Measurements from ENCODE around the gene TMEFF1. TPM values are rescaled to one million over a fixed set of nuclear protein-coding genes. Genes with fewer than 3 reads are reported as not detected.

The TMEFF1 gene
- total and polyA plus RNA-seq, 8 donors = 0.09 to 0.32 (median 0.22) TPM; not detected in 4

GRCh38 chr9:100623969-100624368 is 151.0 kb downstream of the TMEFF1 start:
- no peak for ATAC-seq
- no peak for FAIRE-seq
- Histone ChIP-seq H3K36me3 (no peaks in the 10 kb centered on the region), H3K27ac (no peak overlapping the region), H3K9me3 (no peaks in the 10 kb centered on the region), H3K27me3 (peaks cover 0 to under 1% (median 0%) of the 10 kb centered on the region in 4 donors), H3K4me3 (no peak overlapping the region), H3K4me1 (no peaks in the 10 kb centered on the region)
- no peak for DNase-seq
- TF ChIP-seq CTCF (IDR thresholded peaks at IDR 0.05) = no peak
- WGBS, 2 donors = 77 to 81% methylated on average over 1 of the region's 1 CpG
- intact Hi-C loops (cut with DNase I) = no loop called here

GRCh38 chr9:100626949-100627348 is 154.0 kb downstream of the TMEFF1 start:
- DNase-seq (no peak), ATAC-seq (no peak), FAIRE-seq (no peak)
- Histone ChIP-seq H3K9me3 (no peaks in the 10 kb centered on the region), H3K4me3 (no peak overlapping the region), H3K4me1 (no peaks in the 10 kb centered on the region), H3K27me3 (no peaks in the 10 kb centered on the region), H3K27ac (no peak overlapping the region), H3K36me3 (no peaks in the 10 kb centered on the region)
- no peak for TF ChIP-seq CTCF (IDR thresholded peaks at IDR 0.05)
- 89 to 98% methylated on average over 1 of the region's 1 CpG for WGBS, 2 donors
- intact Hi-C loops (cut with DNase I) = no loop called here

Other genes starting within 250 kb of the TMEFF1 start
- gene TEX10, start 120.2 kb upstream of the TMEFF1 start, total RNA-seq = 1 to 10 TPM; 4.2 to 6.7 (median 5.4) TPM
- gene TEX10, start 120.2 kb upstream of the TMEFF1 start, polyA plus RNA-seq = 1 to 10 TPM; 3.1 to 6.4 TPM
- 10 to 100 TPM in 2 of 6 donors, 1 to 10 TPM in 4; 6.0 to 15.0 (median 8.0) TPM for gene MSANTD3, start 46.0 kb upstream of the TMEFF1 start, total RNA-seq
- 1 to 10 TPM; 7.5 to 8.9 TPM for gene MSANTD3, start 46.0 kb upstream of the TMEFF1 start, polyA plus RNA-seq
- gene CAVIN4, start 104.9 kb downstream of the TMEFF1 start, total RNA-seq = under 1 TPM in 5 of 6 donors, not detected in 1; 0.06 to 0.19 (median 0.09) TPM
- gene CAVIN4, start 104.9 kb downstream of the TMEFF1 start, polyA plus RNA-seq = under 1 TPM; 0.08 to 0.09 TPM